Activated CD4-positive, alpha-beta T cell treated with anti-CD3 and anti-CD28 coated beads, Interleukin-10, Interleukin-2, amounts not matched to agents 100 ng/mL and 50 ng/mL, durations not matched to agents 16 hours and 8 hours (primary cell): ENCODE measurements around the gene DIPK1C.

Source experiments
- DNase-seq: peaks from one replicate; pipeline ENCODE4 v3.0.0-alpha.2; 2020

The DIPK1C gene

GRCh38 chr18:74414953-74415515 is 42.1 kb downstream of the DIPK1C start:
- DNase-seq, result no peak

DNA sequence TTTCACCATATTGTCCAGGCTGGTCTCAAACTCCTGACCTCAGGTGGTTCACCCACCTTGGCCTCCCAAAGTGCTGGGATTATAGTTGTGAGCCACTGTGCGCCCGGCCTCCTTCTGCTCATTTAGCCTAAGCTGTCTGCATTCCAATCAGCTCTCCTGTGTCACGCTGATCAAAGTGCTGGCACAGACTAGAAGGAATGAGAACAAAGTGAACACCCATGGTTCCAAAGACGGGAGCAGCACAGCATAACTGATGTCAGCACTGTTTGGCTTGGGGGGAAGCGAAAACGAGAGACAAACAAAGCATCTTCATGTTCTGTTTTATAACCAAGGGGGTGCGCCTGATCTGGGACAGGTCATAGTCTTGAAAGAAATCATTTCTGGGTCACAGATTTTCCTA is 43.3 kb downstream of the DIPK1C start:
- no peak for DNase-seq

- no peak for DNase-seq
These were observed 44.8 kb downstream of the DIPK1C start for GRCh38 chr18:74412116-74412880.

GRCh38 chr18:74411475-74411874 is 45.6 kb downstream of the DIPK1C start:
- DNase-seq, result no peak

- DNase-seq, result no peak
These were observed 46.6 kb downstream of the DIPK1C start for GRCh38 chr18:74410441-74410992.

- no peak for DNase-seq
These were observed 49.2 kb downstream of the DIPK1C start for GRCh38 chr18:74407888-74408287.

DNA sequence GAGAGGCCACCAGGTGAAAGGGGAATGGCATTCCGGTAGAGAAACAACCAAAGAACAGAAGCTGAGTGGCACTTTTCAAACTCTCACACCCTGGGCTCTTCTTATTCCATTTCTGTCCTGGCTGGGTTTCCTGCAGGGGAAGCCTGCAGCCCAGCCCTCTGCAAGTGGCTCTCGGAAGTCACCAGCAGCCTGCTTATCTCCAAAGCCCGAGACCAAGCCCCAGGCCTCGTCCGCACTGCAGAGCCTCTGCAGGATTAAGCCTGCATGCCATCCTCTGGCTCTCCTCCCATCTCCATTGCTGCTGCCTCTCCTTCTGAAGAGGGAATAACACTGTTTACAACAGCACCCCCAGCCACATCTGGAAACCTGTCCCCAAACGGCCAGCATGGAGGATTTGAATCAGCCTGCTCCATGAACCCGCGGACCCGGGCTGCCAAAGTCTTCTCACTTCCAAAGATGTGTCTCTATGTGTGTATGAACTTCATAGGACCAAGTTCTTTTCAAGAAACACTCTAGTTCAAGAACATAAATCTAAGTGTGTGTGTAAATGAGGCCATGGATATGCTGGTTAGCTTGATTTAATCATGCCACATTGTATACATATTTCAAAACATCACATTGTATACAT is 54.2 kb downstream of the DIPK1C start:
- no peak for DNase-seq

DNA sequence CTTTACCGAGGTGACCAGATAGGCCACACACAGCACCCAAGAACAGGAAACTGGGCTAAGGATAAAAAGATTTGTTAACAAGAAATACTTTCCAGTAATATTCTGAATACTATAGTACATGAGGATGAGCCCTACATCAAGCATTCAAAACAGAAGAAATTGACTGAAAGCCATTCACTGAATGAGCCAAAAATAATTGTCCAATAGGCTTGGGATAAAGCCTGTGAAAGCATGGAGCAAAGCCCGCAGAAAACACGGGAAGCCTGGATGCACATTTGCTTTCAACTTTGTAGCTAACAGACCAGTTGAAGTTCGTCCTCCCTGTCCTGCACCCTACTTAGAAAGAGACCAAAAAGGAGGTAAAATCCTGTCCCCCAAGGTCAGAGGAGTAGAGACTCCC is 56.3 kb downstream of the DIPK1C start:
- DNase-seq, result no peak

GRCh38 chr18:74399091-74399887 is 57.8 kb downstream of the DIPK1C start:
- no peak for DNase-seq

DNA sequence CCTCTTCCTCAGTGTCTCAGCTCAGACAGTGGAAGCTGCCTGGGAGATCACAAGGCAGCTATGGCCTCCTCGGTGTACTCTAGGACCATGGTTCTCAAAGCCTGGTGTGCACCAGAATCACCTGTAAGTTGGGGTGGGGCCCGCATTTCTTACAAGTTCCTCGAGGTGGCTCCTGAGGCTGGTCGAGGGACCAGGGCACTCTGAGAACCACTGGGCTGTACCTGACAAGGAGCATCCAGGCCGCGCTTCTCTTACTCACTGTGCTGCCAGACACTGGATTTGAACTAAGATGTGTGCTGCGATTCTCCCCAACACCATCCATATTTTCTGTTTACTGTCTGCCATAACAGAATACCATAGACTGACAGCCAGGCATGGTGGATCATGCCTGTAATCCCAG is 59.5 kb downstream of the DIPK1C start:
- DNase-seq, result no peak

GRCh38 chr18:74396171-74397169 is 60.6 kb downstream of the DIPK1C start:
- DNase-seq, result no peak

DNA sequence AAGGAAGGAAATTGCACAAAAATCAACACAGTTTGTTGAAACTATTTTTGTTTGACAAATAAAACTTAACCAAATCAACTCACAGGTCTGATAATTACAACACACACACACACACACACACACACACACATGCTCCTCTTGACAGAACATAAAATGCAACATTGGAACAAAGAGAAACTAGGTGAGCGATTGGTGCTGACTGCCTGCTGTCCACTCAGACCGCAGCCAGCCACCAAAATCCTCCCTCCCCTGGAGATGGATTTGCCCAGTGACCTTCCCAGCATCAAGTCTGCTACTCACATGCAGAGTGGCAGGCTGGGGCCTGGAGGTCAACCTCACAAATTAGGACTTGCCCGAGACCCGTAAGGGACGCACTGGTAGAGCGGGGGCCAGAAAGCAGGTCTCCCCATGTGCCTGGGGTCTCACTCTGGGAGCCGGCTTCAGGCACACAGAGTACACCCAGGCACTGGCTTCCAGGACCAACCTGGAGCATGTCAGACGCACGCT is 61.4 kb downstream of the DIPK1C start:
- DNase-seq, result no peak

DNA sequence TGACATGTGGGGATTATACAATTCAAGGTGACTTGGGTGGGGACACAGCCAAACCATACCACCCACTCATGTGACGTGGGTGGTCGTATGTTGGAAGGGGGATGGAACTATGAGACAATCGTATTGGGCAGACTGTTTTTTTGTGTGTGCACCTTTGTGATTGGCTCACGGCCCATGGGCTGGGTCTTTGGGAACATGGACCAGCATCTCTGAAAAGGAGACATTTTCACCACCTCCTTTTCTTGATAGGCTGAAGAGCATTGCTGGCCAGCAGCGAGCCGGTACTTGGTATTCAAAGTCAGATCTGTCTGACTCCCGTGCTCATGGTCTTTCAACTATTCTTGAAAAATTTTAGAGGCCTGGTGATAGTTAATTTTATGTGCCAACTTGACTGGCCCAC is 62.1 kb downstream of the DIPK1C start:
- no peak for DNase-seq

GRCh38 chr18:74392323-74392722 is 64.8 kb downstream of the DIPK1C start:
- no peak for DNase-seq

- peak; percentile 45 for DNase-seq
These were observed 66.2 kb downstream of the DIPK1C start for GRCh38 chr18:74390900-74391299.

DNA sequence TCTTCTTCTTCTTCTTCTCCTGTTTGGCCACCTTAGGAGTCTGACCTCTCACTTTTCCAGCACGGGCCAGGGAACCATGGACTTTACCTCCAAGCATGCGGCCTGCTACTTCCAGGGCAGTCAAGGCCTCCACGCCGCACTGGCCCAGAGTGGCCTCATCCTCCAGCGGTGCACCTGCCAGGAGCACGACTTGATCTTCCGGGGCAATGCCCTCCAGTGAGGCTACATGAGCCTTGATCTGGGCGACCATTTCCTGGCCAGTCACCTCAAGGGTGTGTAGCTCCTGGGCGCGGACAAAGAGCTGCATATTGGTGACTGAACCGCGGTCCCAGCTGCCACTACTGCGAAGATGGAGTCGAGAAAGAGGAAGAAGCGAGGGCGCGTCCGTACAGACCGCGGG is 67.1 kb downstream of the DIPK1C start:
- no peak for DNase-seq

DNA sequence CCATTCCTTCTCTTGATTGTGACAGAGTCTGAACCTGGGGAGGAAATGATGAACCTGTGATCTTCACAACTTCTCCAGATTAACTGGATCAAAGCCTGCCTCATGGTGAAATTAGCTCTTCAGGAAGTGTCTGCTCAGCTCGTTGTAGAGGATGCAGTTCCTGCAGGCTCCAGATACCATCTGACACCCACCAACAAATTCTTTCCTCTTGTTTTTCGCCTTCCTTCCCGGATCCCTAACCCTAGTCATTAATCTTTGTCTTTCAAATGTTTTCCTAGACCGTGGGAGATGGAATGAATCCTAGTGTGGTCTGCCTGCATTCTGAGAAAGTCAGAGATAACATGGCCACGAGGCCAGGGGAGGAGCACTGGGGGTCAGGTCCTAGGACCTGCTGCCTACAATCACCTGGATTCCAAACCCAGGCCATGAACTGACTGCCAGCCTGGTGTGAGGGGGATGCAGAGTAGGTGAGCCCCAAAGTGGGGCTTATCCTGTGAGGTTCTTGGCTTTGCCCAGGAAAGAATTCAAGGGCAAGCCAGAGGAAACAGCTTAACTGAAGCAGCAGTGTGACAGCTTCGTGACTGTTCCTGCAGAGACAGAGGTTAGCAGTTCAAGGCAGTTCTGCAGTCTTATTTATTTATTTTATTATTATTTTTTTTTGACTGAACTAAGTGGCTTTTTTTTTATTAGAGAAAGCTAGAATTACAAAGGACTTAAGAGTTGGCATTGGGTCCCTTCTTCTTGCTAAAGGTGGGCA is 67.8 kb downstream of the DIPK1C start:
- DNase-seq, result no peak

DNA sequence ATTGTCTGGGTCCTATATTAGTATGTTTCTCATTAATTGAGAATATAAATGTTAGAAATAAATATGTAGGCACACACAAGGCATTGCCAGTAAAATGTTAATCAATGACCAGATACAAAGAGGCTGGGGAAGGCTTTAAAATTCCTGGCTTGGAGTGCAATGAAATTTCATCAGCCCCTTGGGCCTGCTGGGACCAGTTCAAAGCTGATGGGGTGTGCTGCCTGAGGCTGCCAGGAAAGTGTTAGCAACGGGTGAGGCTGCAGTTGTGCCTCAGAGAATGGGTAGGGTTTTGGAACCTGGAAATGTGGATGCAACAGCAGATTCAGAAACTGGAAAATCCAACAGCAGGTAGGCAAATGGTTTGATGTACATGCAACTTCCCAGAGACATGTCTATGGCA is 68.9 kb downstream of the DIPK1C start:
- DNase-seq, result no peak

DNA sequence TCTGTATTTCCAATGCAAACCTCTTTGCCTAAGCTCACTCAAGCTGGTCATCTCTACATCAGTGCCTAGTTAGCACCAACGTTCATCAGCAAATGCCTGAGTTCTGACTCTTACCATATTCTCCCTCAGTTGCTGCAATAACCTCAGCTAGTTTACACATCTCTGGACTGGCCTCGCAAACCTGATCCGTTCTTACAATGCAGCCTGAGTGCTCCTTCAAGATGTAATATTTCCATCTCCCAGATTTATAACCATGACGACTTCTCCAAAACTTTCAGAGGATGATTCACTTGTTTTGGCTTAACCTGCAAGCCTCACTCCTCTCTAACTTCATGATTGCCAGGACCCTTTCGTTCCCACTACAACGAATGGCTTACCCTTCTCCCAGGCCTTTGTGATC is 69.7 kb downstream of the DIPK1C start:
- no peak for DNase-seq
